PC-3 (cell line): ENCODE results near the gene UGT1A8. TPM values are rescaled to one million over a fixed set of nuclear protein-coding genes. Genes with fewer than 3 reads are reported as not detected.

Source experiments
- ATAC-seq: fragments of 200-7000 bp; cut with Tn5 transposase; 2 replicates; pipeline ENCODE4 v1.9.1; 2020; ENCODE audit warnings: mild to moderate bottlenecking, moderate library complexity
- BruUV-seq: library from RNA; stranded (reverse); fragments of 400-500 nt; replicated peaks from 2 replicates; lab custom pipeline; 2021; lab: Mats Ljungman, UMichigan
- CTCF ChIA-PET: fragments of 300-600 bp; sonication (Branson Sonifier 250); formaldehyde crosslinking; loops from one replicate; lab custom pipeline; 2022; ENCODE audit warnings: antibody characterized with exemption; lab: Charles Lee
- POLR2A ChIA-PET: fragments of 300-600 bp; sonication (Branson Sonifier 250); formaldehyde crosslinking; loops from one replicate; lab custom pipeline; 2022; ENCODE audit warnings: antibody characterized with exemption; ENCODE audit not compliant: unreplicated experiment; lab: Charles Lee
- DNase-seq: peaks from one replicate; pipeline ENCODE4 v3.0.0-alpha.2; 2015
- H2AFZ ChIP-seq: fragments of 300-600 bp; sonication (generic); 2 replicates; pipeline ENCODE4 v1.6.0; 2016; ENCODE audit warnings: antibody characterized with exemption, low read length
- H3F3A ChIP-seq: fragments of 300-600 bp; sonication (generic); one replicate; pipeline ENCODE4 v1.6.0; 2017; ENCODE audit warnings: antibody characterized with exemption, low read length, control low read depth, mild to moderate bottlenecking; ENCODE audit not compliant: unreplicated experiment
- H3K27ac ChIP-seq: fragments of 300-600 bp; sonication (generic); 2 replicates; pipeline ENCODE4 v1.5.1; 2016; ENCODE audit warnings: mild to moderate bottlenecking, low read length
- H3K27me3 ChIP-seq: fragments of 300-600 bp; sonication (generic); 2 replicates; pipeline ENCODE4 v1.6.1; 2016; ENCODE audit warnings: low read length, mixed read lengths
- H3K36me3 ChIP-seq: fragments of 300-600 bp; sonication (generic); 2 replicates; pipeline ENCODE4 v1.6.1; 2016; ENCODE audit warnings: low read depth, mixed run types, low read length, mixed read lengths
- H3K4me1 ChIP-seq: fragments of 300-600 bp; sonication (generic); 2 replicates; pipeline ENCODE4 v1.5.1; 2016; ENCODE audit warnings: low read length; ENCODE audit not compliant: insufficient read depth
- H3K4me2 ChIP-seq: fragments of 300-600 bp; sonication (generic); 2 replicates; pipeline ENCODE4 v1.6.0; 2016; ENCODE audit warnings: low read length
- H3K4me3 ChIP-seq: fragments of 300-600 bp; sonication (generic); 2 replicates; pipeline ENCODE4 v1.5.1; 2016; ENCODE audit warnings: mild to moderate bottlenecking, low read length, mixed read lengths
- H3K79me2 ChIP-seq: fragments of 300-600 bp; sonication (generic); 2 replicates; pipeline ENCODE4 v1.6.1; 2017; ENCODE audit warnings: low read length, mixed read lengths
- H3K9ac ChIP-seq: fragments of 300-600 bp; sonication (generic); 2 replicates; pipeline ENCODE4 v1.6.0; 2016; ENCODE audit warnings: mild to moderate bottlenecking, low read length
- H3K9me2 ChIP-seq: fragments of 300-600 bp; sonication (generic); replicated peaks from 2 replicates; pipeline ENCODE4 v1.6.1; 2016; ENCODE audit warnings: mixed run types, low read length, mixed read lengths
- H3K9me3 ChIP-seq: fragments of 300-600 bp; sonication (generic); 2 replicates; pipeline ENCODE4 v1.6.1; 2016; ENCODE audit warnings: low read length, mixed read lengths
- H4K20me1 ChIP-seq: fragments of 300-600 bp; sonication (generic); 2 replicates; pipeline ENCODE4 v1.6.1; 2016; ENCODE audit warnings: low read length, mixed read lengths
- EZH2 ChIP-seq: fragments of 300-600 bp; sonication (generic); IDR thresholded peaks from one replicate; pipeline ENCODE4 v1.6.1; 2017; ENCODE audit warnings: antibody characterized with exemption, mild to moderate bottlenecking, low read length; ENCODE audit not compliant: unreplicated experiment
- EZH2phosphoT487 ChIP-seq: fragments of 300-600 bp; sonication (generic); IDR thresholded peaks from 2 replicates; pipeline ENCODE4 v1.6.1; 2018; ENCODE audit warnings: mild to moderate bottlenecking, antibody characterized with exemption, low read length, borderline replicate concordance
- intact Hi-C: fragments of 100-400 bp; cut with micrococcal nuclease; formaldehyde crosslinking; loops from 2 replicates; pipeline ENCODE4 v1.9.0; 2023
- total RNA-seq: library from RNA; depleted of rRNA; stranded (reverse); fragments of >200 nt; gene quantifications from 2 replicates; pipeline ENCODE4 v1.2.3, GENCODE V29; 2014
- TF ChIP-seq, protein P1 (sequence below): fragments of 300-600 bp; sonication (generic); conservative IDR thresholded peaks from 2 replicates; pipeline ENCODE4 v1.5.1; 2017; ENCODE audit warnings: antibody characterized with exemption, low read depth, mild to moderate bottlenecking, low read length

Gene UGT1A8
- total RNA-seq, 1 experiment from 2014 or later: not detected

DNA sequence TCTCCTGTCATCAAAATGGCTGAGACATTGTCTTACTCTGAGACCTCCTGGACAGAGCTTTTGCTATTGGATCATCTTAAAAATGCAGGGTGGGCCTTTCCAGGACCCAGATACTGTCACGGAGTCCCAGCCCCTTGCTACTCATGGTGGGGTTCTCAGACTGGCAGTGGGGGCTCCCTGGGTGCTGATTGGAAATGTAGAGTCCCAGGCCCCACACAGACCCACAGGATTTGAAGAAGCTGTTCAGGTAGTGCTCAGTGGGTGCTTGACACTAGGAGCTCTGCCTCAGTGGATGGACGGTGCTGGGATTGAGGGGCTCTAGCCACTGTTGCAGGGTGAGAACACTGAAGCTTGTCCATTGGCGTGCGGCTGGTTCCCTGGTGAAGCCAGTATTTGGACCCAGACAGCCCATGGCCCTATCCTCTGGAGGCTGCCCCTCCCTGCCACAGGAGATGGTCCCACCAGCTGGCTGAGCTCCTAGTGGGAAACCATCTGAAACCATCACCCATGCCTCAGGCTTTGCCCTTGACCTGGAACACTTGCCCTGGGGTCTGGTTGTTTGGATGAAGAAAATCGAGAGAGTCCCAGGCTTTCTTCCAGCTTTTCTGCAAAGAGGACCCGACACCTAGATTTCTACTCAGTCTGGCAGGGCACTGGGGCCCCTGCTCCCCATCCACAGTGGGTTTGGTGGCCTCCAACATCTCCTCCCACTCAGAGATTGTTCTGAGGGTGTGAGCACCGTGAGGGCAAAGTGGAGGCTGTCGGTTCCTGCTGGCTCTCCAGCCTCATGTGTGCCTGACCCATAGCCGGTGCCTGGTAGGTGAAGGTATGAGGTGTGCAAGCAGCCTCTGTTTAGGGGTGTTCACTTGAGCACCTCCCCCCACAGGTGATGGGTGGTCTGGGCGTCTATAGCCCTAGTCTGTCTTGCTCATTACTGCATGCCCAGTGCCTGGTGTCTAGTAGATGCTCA lies 190.8 kb downstream of the UGT1A8 start:
- no peak for ATAC-seq
- no peak overlapping the region for H3K27ac ChIP-seq
- no peaks in the 10 kb centered on the region for H3K36me3 ChIP-seq

DNA sequence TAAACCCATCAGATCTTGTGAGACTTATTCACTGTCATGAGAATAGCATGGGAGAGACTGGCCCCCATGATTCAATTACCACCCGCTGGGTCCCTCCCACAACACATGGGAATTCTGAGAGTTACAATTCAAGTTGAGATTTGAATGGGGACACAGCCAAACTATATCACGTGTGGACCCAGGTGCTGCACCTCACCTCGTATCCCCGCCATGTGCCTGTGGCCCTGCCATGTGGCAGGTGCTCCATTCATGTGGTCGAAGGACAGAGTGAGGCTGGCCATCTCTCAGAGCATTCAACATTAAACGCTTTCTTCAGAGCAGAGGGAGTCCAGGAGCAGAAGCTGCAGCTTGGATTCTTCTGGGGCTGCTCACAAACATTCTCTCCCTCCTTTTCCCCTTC lies 193.0 kb downstream of the UGT1A8 start:
- no peak for DNase-seq
- no peak overlapping the region for H2AFZ ChIP-seq
- H3F3A ChIP-seq: no peaks in the 10 kb centered on the region
- TF ChIP-seq EZH2phosphoT487: no peak
- TF ChIP-seq EZH2: no peak
- TF ChIP-seq, protein P1, sequence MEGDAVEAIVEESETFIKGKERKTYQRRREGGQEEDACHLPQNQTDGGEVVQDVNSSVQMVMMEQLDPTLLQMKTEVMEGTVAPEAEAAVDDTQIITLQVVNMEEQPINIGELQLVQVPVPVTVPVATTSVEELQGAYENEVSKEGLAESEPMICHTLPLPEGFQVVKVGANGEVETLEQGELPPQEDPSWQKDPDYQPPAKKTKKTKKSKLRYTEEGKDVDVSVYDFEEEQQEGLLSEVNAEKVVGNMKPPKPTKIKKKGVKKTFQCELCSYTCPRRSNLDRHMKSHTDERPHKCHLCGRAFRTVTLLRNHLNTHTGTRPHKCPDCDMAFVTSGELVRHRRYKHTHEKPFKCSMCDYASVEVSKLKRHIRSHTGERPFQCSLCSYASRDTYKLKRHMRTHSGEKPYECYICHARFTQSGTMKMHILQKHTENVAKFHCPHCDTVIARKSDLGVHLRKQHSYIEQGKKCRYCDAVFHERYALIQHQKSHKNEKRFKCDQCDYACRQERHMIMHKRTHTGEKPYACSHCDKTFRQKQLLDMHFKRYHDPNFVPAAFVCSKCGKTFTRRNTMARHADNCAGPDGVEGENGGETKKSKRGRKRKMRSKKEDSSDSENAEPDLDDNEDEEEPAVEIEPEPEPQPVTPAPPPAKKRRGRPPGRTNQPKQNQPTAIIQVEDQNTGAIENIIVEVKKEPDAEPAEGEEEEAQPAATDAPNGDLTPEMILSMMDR: no peak
- H3K36me3 ChIP-seq: no peaks in the 10 kb centered on the region
- no peak overlapping the region for H3K4me2 ChIP-seq
- H3K9me2 ChIP-seq: no peaks in the 10 kb centered on the region
- ChIA-PET CTCF (no interaction called here), POLR2A (no interaction called here)
- no peaks in the 10 kb centered on the region for H3K4me1 ChIP-seq
- H3K4me3 ChIP-seq: no peak overlapping the region
- H3K27ac ChIP-seq: no peak overlapping the region
- intact Hi-C loops: no loop called here
- no peak overlapping the region for H3K9ac ChIP-seq
- no peaks in the 10 kb centered on the region for H3K27me3 ChIP-seq
- ATAC-seq: no peak
- H3K79me2 ChIP-seq: no peaks in the 10 kb centered on the region
- no peaks in the 10 kb centered on the region for H4K20me1 ChIP-seq
- no peaks in the 10 kb centered on the region for H3K9me3 ChIP-seq
- BruUV-seq: no TSS peak

More for the DNA sequence above, 190.8 kb downstream of the UGT1A8 start:
- Histone ChIP-seq H3F3A (no peaks in the 10 kb centered on the region), H3K79me2 (no peaks in the 10 kb centered on the region), H3K9me3 (no peaks in the 10 kb centered on the region), H3K4me3 (no peak overlapping the region), H4K20me1 (no peaks in the 10 kb centered on the region), H3K27me3 (no peaks in the 10 kb centered on the region), H3K9ac (no peak overlapping the region), H3K9me2 (no peaks in the 10 kb centered on the region), H3K4me1 (no peaks in the 10 kb centered on the region), H3K4me2 (no peak overlapping the region), H2AFZ (no peak overlapping the region)
- TF ChIP-seq EZH2 (no peak), EZH2phosphoT487 (no peak)
- TF ChIP-seq, protein P1: no peak
- ChIA-PET POLR2A (no interaction called here), CTCF (no interaction called here)
- intact Hi-C loops: no loop called here
- no TSS peak for BruUV-seq
- DNase-seq: no peak

DNA sequence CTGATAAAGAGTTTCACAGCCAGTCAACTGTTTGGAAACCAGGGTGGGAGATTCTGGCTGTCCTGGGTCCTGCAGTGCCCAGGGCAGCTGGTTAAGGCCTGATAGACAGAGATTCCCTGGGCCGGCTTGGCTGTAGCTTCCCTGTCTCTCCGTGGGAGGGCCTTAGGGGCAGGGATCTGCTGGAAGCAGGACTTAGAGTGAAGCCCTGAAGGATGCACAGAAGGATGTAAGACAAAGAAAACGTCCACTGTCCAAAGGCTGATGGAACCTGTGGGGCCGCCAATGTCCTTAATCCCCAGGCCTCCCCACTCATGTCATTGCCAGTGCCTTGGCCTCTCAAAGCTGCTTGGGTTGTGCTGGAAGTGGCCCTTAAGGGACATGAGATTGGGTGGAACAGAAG lies 193.7 kb downstream of the UGT1A8 start:
- Histone ChIP-seq H3K4me1 (no peaks in the 10 kb centered on the region), H3K4me2 (no peak overlapping the region), H3K9ac (no peak overlapping the region), H3K9me2 (no peaks in the 10 kb centered on the region), H2AFZ (no peak overlapping the region), H4K20me1 (no peaks in the 10 kb centered on the region), H3K9me3 (no peaks in the 10 kb centered on the region), H3K36me3 (no peaks in the 10 kb centered on the region), H3K27ac (no peak overlapping the region), H3K4me3 (no peak overlapping the region), H3K79me2 (no peaks in the 10 kb centered on the region), H3F3A (no peaks in the 10 kb centered on the region), H3K27me3 (no peaks in the 10 kb centered on the region)
- no TSS peak for BruUV-seq
- ChIA-PET CTCF (no interaction called here), POLR2A (no interaction called here)
- DNase-seq (no peak), ATAC-seq (no peak)
- intact Hi-C loops: no loop called here
- TF ChIP-seq, protein P1: no peak
- TF ChIP-seq EZH2: no peak
- TF ChIP-seq EZH2phosphoT487: no peak
